ENCODE results near the gene ZNF385C.
A peak's percentile ranks its signal among the peaks of the same experiment; 100 is the strongest.
"Not testable (repeated sequence)": the region's sequence is repeated elsewhere in the genome, so short reads cannot be mapped to it uniquely, and the experiment has no call there.

ZNF385C gene

GRCh38 chr17:42019509-42020404, 78.5 kb downstream of the ZNF385C start, which contains the start of gene NKIRAS2:
TSS of gene NKIRAS2 (plus strand) at chr17:42020090. CDS start at chr17:42021578, 1,488 bp downstream.
- H3K4me3 ChIP-seq (ENCODE audit: control insufficient read depth, low read depth, low read length): peak within 1 kb of the TSS; percentile 96
- peak; percentile 67 for TF ChIP-seq CTCF (conservative IDR thresholded peaks at IDR 0.05; ENCODE audit: control insufficient read depth, insufficient read depth, low read depth, low read length)
- DNase-seq (ENCODE audit: low read depth): peak; percentile 83

GRCh38 chr17:42018988-42019387, 79.3 kb downstream of the ZNF385C start:
- no peak for TF ChIP-seq CTCF (conservative IDR thresholded peaks at IDR 0.05; ENCODE audit: control insufficient read depth, insufficient read depth, low read depth, low read length)
- DNase-seq (ENCODE audit: low read depth): no peak
- no peak overlapping the region for H3K4me3 ChIP-seq (ENCODE audit: control insufficient read depth, low read depth, low read length)

GRCh38 chr17:42018339-42018738, 79.9 kb downstream of the ZNF385C start:
- TF ChIP-seq CTCF (conservative IDR thresholded peaks at IDR 0.05; ENCODE audit: control insufficient read depth, insufficient read depth, low read depth, low read length): no peak
- peak overlapping the region; percentile 97 for H3K4me3 ChIP-seq (ENCODE audit: control insufficient read depth, low read depth, low read length)
- DNase-seq (ENCODE audit: low read depth): no peak

GRCh38 chr17:42017866-42018200, 80.4 kb downstream of the ZNF385C start:
- H3K4me3 ChIP-seq (ENCODE audit: control insufficient read depth, low read depth, low read length): peak overlapping the region; percentile 97
- TF ChIP-seq CTCF (conservative IDR thresholded peaks at IDR 0.05; ENCODE audit: control insufficient read depth, insufficient read depth, low read depth, low read length): no peak
- no peak for DNase-seq (ENCODE audit: low read depth)

- peak within 1 kb of the TSS; percentile 97 for H3K4me3 ChIP-seq (ENCODE audit: control insufficient read depth, low read depth, low read length)
- DNase-seq (ENCODE audit: low read depth): peak; percentile 86
- no peak for TF ChIP-seq CTCF (conservative IDR thresholded peaks at IDR 0.05; ENCODE audit: control insufficient read depth, insufficient read depth, low read depth, low read length)
These were observed 81.1 kb downstream of the ZNF385C start, which contains the start of gene DNAJC7 for GRCh38 chr17:42016941-42017865. TSS of gene DNAJC7 (minus strand) at chr17:42017439. CDS start at chr17:42017416, 23 bp downstream.

- peak overlapping the region; percentile 97 for H3K4me3 ChIP-seq (ENCODE audit: control insufficient read depth, low read depth, low read length)
- no peak for DNase-seq (ENCODE audit: low read depth)
- no peak for TF ChIP-seq CTCF (conservative IDR thresholded peaks at IDR 0.05; ENCODE audit: control insufficient read depth, insufficient read depth, low read depth, low read length)
These were observed 81.9 kb downstream of the ZNF385C start for GRCh38 chr17:42016411-42016831.

GRCh38 chr17:42013740-42014139, 84.5 kb downstream of the ZNF385C start:
- not testable (repeated sequence) for DNase-seq (ENCODE audit: low read depth); H3K4me3 ChIP-seq (ENCODE audit: control insufficient read depth, low read depth, low read length)

- H3K4me3 ChIP-seq (ENCODE audit: control insufficient read depth, low read depth, low read length); DNase-seq (ENCODE audit: low read depth): not testable (repeated sequence)
These were observed 85.9 kb downstream of the ZNF385C start for GRCh38 chr17:42012363-42012762.

All from fibroblast of mammary gland (primary cell).